Mesenchymal stem cell (in vitro differentiated cells and primary cell): ENCODE measurements around the gene ILF3.

Source experiments
- DNase-seq: peaks from one replicate; pipeline ENCODE4 v3.0.0-alpha.2; 2013
- H2AFZ ChIP-seq: one replicate; pipeline ENCODE4 v1.6.1; 2013; ENCODE audit warnings: low read depth, mild to moderate bottlenecking, control low read depth, inconsistent platforms, low read length, moderate library complexity
- H2AK5ac ChIP-seq: 2 replicates; pipeline ENCODE4 v1.6.1; 2013; ENCODE audit warnings: low read length, moderate library complexity, mild to moderate bottlenecking, inconsistent platforms; ENCODE audit not compliant: severe bottlenecking
- H2BK120ac ChIP-seq: one replicate; pipeline ENCODE4 v1.6.1; 2013; ENCODE audit warnings: low read depth, mild to moderate bottlenecking, inconsistent platforms, low read length, moderate library complexity
- H2BK12ac ChIP-seq, 2 experiments: one replicate each; pipeline ENCODE4 v1.6.1; 2013; ENCODE audit warnings: inconsistent platforms in 2 of 2, low read length in 2 of 2, mild to moderate bottlenecking in 2 of 2, moderate library complexity in 2 of 2, control low read depth in 1 of 2
- H2BK15ac ChIP-seq: one replicate; pipeline ENCODE4 v1.6.1; 2013; ENCODE audit warnings: mild to moderate bottlenecking, low read depth, inconsistent platforms; ENCODE audit not compliant: poor library complexity, severe bottlenecking
- H2BK5ac ChIP-seq: 2 replicates; pipeline ENCODE4 v1.6.1; 2013; ENCODE audit warnings: low read depth, mild to moderate bottlenecking, low read length, control low read depth, inconsistent platforms; ENCODE audit not compliant: poor library complexity, severe bottlenecking
- H3K14ac ChIP-seq, 2 experiments: one replicate each; pipeline ENCODE4 v1.6.1; 2013; ENCODE audit warnings: inconsistent platforms in 2 of 2, low read length in 2 of 2, control low read depth in 1 of 2, mild to moderate bottlenecking in 1 of 2, moderate library complexity in 1 of 2
- H3K18ac ChIP-seq, 2 experiments: one replicate each; pipeline ENCODE4 v1.6.1; 2013; ENCODE audit warnings: inconsistent platforms in 2 of 2, low read length in 2 of 2, control low read depth in 1 of 2, low read depth in 1 of 2, mild to moderate bottlenecking in 1 of 2
- H3K23ac ChIP-seq, 2 experiments: one replicate each; pipeline ENCODE4 v1.6.1; 2013; ENCODE audit warnings: inconsistent platforms in 2 of 2, low read length in 2 of 2, mild to moderate bottlenecking in 2 of 2, moderate library complexity in 2 of 2, control low read depth in 1 of 2
- H3K27ac ChIP-seq: 2 replicates; pipeline ENCODE4 v1.5.1; 2013; ENCODE audit warnings: mild to moderate bottlenecking, moderate library complexity, low read length, control low read depth, inconsistent platforms; ENCODE audit not compliant: poor library complexity, severe bottlenecking
- H3K27me3 ChIP-seq, 2 experiments: 2 replicates each; pipeline versions ENCODE4 v1.6.1 to v1.7.0; 2013; ENCODE audit warnings: low read length in 2 of 2, mild to moderate bottlenecking in 2 of 2, moderate library complexity in 2 of 2, control low read depth in 1 of 2, inconsistent platforms in 1 of 2; ENCODE audit not compliant: control insufficient read depth in 1 of 2, insufficient read depth in 1 of 2
- H3K36me3 ChIP-seq, 2 experiments: 2 replicates each; pipeline versions ENCODE4 v1.6.1 to v1.7.0; 2013; ENCODE audit warnings: low read length in 2 of 2, control low read depth in 1 of 2, inconsistent platforms in 1 of 2, low read depth in 1 of 2, mild to moderate bottlenecking in 1 of 2; ENCODE audit not compliant: insufficient read depth in 2 of 2, control insufficient read depth in 1 of 2
- H3K4ac ChIP-seq, 2 experiments: one replicate each; pipeline ENCODE4 v1.6.1; 2013; ENCODE audit warnings: inconsistent platforms in 2 of 2, low read length in 2 of 2, mild to moderate bottlenecking in 2 of 2, moderate library complexity in 2 of 2, control low read depth in 1 of 2, low read depth in 1 of 2
- H3K4me1 ChIP-seq: 2 replicates; pipeline ENCODE4 v1.6.1; 2013; ENCODE audit warnings: low read depth, low read length, control low read depth; ENCODE audit not compliant: control insufficient read depth, insufficient read depth
- H3K4me2 ChIP-seq: 2 replicates; pipeline ENCODE4 v1.6.1; 2013; ENCODE audit warnings: low read length, mild to moderate bottlenecking, inconsistent platforms; ENCODE audit not compliant: poor library complexity, severe bottlenecking
- H3K4me3 ChIP-seq, 2 experiments: 2 replicates each; pipeline versions ENCODE4 v1.5.1 to v1.7.0; 2013; ENCODE audit warnings: low read length in 2 of 2, mild to moderate bottlenecking in 2 of 2, control low read depth in 1 of 2, low read depth in 1 of 2; ENCODE audit not compliant: insufficient read depth in 1 of 2
- H3K79me1 ChIP-seq: replicated peaks from 2 replicates; pipeline ENCODE4 v1.6.1; 2013; ENCODE audit warnings: mild to moderate bottlenecking, control low read depth, low read length, inconsistent platforms; ENCODE audit not compliant: poor library complexity, severe bottlenecking
- H3K9ac ChIP-seq: 2 replicates; pipeline ENCODE4 v1.7.0; 2013; ENCODE audit warnings: mild to moderate bottlenecking, low read length, moderate library complexity
- H3K9me3 ChIP-seq: 2 replicates; pipeline ENCODE4 v1.7.0; 2013; ENCODE audit warnings: mild to moderate bottlenecking, low read length; ENCODE audit not compliant: control insufficient read depth
- H4K8ac ChIP-seq: one replicate; pipeline ENCODE4 v1.6.1; 2013; ENCODE audit warnings: inconsistent platforms, mild to moderate bottlenecking, low read length, moderate library complexity
- H4K91ac ChIP-seq: one replicate; pipeline ENCODE4 v1.6.1; 2013; ENCODE audit warnings: mild to moderate bottlenecking, low read length, inconsistent platforms
- WGBS: methylation state at CpG from one replicate; pipeline ENCODE4 v1.1.7; 2013; ENCODE audit warnings: mixed read lengths; 5-methylcytosine and 5-hydroxymethylcytosine counted together

The ILF3 gene

GRCh38 chr19:10719466-10719961 is 65.4 kb downstream of the ILF3 start:
- Histone ChIP-seq H3K9me3 (no peaks in the 10 kb centered on the region), H3K4me1 (peaks cover 17% of the 10 kb centered on the region), H2BK15ac (no peak overlapping the region), H3K4ac (no peak overlapping the region), H3K36me3 (peaks cover 10 to 11% of the 10 kb centered on the region in 2 experiments), H2BK12ac (no peak overlapping the region), H3K27ac (peak overlapping the region; percentile 83), H3K27me3 (no peaks in the 10 kb centered on the region), H3K79me1 (no peaks in the 10 kb centered on the region), H2BK120ac (no peak overlapping the region), H4K8ac (no peak overlapping the region), H3K9ac (peak overlapping the region; percentile 87), H2BK5ac (no peak overlapping the region), H3K4me2 (peak overlapping the region; percentile 92), H3K18ac (no peak overlapping the region), H2AK5ac (no peak overlapping the region), H3K4me3 (peak overlapping the region; percentile 88 to 99), H3K23ac (no peak overlapping the region), H3K14ac (no peak overlapping the region), H4K91ac (no peak overlapping the region), H2AFZ (no peak overlapping the region)
- DNase-seq = peak; percentile 5
- 93% methylated on average over 3 of the region's 5 CpGs for WGBS

GRCh38 chr19:10720607-10721125 is 66.5 kb downstream of the ILF3 start:
- Histone ChIP-seq H3K36me3 (peaks cover 7 to 12% of the 10 kb centered on the region in 2 experiments), H4K8ac (no peak overlapping the region), H3K23ac (no peak overlapping the region), H2BK15ac (no peak overlapping the region), H3K18ac (no peak overlapping the region), H3K4ac (no peak overlapping the region), H3K27me3 (no peaks in the 10 kb centered on the region), H2BK12ac (no peak overlapping the region), H3K4me2 (no peak overlapping the region), H3K9ac (peak overlapping the region; percentile 22), H2AFZ (no peak overlapping the region), H3K79me1 (no peaks in the 10 kb centered on the region), H3K4me3 (peak overlapping the region in 1 of 2 experiments; percentile 28), H3K14ac (no peak overlapping the region), H2AK5ac (no peak overlapping the region), H3K9me3 (no peaks in the 10 kb centered on the region), H4K91ac (no peak overlapping the region), H2BK5ac (no peak overlapping the region), H2BK120ac (no peak overlapping the region), H3K4me1 (peaks cover 17% of the 10 kb centered on the region), H3K27ac (no peak overlapping the region)
- no peak for DNase-seq
- 98% methylated on average over 6 of the region's 6 CpGs for WGBS

- Histone ChIP-seq H3K14ac (no peak overlapping the region), H3K4me3 (no peak overlapping the region), H2BK120ac (no peak overlapping the region), H2BK15ac (no peak overlapping the region), H2BK12ac (no peak overlapping the region), H2AK5ac (no peak overlapping the region), H2BK5ac (no peak overlapping the region), H3K27me3 (no peaks in the 10 kb centered on the region), H3K9ac (no peak overlapping the region), H3K27ac (no peak overlapping the region), H3K9me3 (no peaks in the 10 kb centered on the region), H4K8ac (no peak overlapping the region), H3K18ac (no peak overlapping the region), H3K4me2 (no peak overlapping the region), H3K36me3 (peaks cover 7 to 17% of the 10 kb centered on the region in 2 experiments), H3K4ac (no peak overlapping the region), H3K23ac (no peak overlapping the region), H2AFZ (no peak overlapping the region), H3K4me1 (peaks cover 19% of the 10 kb centered on the region), H4K91ac (no peak overlapping the region), H3K79me1 (no peaks in the 10 kb centered on the region)
- 97% methylated on average over 3 of the region's 3 CpGs for WGBS
- DNase-seq = no peak
Measured at GRCh38 chr19:10723591-10723990, 69.4 kb downstream of the ILF3 start.

- no peak overlapping the region for H3K23ac ChIP-seq
- H2AFZ ChIP-seq = no peak overlapping the region
- H4K8ac ChIP-seq = no peak overlapping the region
- H3K18ac ChIP-seq = no peak overlapping the region
- H2BK120ac ChIP-seq = no peak overlapping the region
- no peak overlapping the region for H3K14ac ChIP-seq
- no peak overlapping the region for H2BK12ac ChIP-seq
- no peak overlapping the region for H3K27ac ChIP-seq
- H3K4ac ChIP-seq = no peak overlapping the region
- peaks cover 8 to 22% of the 10 kb centered on the region in 2 experiments for H3K36me3 ChIP-seq
- H4K91ac ChIP-seq = no peak overlapping the region
- no peak overlapping the region for H2BK5ac ChIP-seq
- peak overlapping the region; percentile 49 for H3K9ac ChIP-seq
- no peak for DNase-seq
- H3K27me3 ChIP-seq = no peaks in the 10 kb centered on the region
- H2BK15ac ChIP-seq = no peak overlapping the region
- H3K79me1 ChIP-seq = no peaks in the 10 kb centered on the region
- H3K4me2 ChIP-seq = no peak overlapping the region
- H3K4me3 ChIP-seq = peak overlapping the region in 1 of 2 experiments; percentile 40
- no peak overlapping the region for H2AK5ac ChIP-seq
- H3K4me1 ChIP-seq = peaks cover 13% of the 10 kb centered on the region
- H3K9me3 ChIP-seq = no peaks in the 10 kb centered on the region
- WGBS = 92% methylated on average over 12 of the region's 12 CpGs
Measured at GRCh38 chr19:10724573-10725071, 70.5 kb downstream of the ILF3 start.
